Ascending aorta (tissue), 2 donors: Measurements from ENCODE around the gene TTLL3. TPM values are rescaled to one million over a fixed set of nuclear protein-coding genes. Genes with fewer than 3 reads are reported as not detected.
"Not testable (repeated sequence)": the region's sequence is repeated elsewhere in the genome, so short reads cannot be mapped to it uniquely, and the experiment has no call there.

Source experiments
- DNase-seq, 2 donors: peaks; one replicate each; pipeline ENCODE4 v3.0.0-alpha.2; 2019; ENCODE audit warnings: low spot score in 2 of 2
- H3K27ac ChIP-seq, 2 donors: fragments of 200-600 bp; sonication (generic); one replicate each; pipeline ENCODE4 v1.5.1; 2016 to 2017; ENCODE audit warnings: mild to moderate bottlenecking in 1 of 2
- H3K27me3 ChIP-seq: fragments of 200-600 bp; sonication (generic); one replicate; pipeline ENCODE4 v1.5.1; 2017
- H3K36me3 ChIP-seq, 2 donors: fragments of 200-600 bp; sonication (generic); one replicate each; pipeline ENCODE4 v1.5.1; 2016
- H3K4me1 ChIP-seq, 2 donors: fragments of 200-600 bp; sonication (generic); one replicate each; pipeline ENCODE4 v1.5.1; 2016 to 2017; ENCODE audit warnings: mild to moderate bottlenecking in 1 of 2
- H3K4me3 ChIP-seq, 2 donors: fragments of 200-600 bp; sonication (generic); one replicate each; pipeline ENCODE4 v1.5.1; 2016 to 2017; ENCODE audit warnings: mild to moderate bottlenecking in 1 of 2
- H3K9me3 ChIP-seq, 2 donors: fragments of 200-600 bp; sonication (generic); one replicate each; pipeline ENCODE4 v1.5.1; 2016
- CTCF ChIP-seq, 3 experiments: fragments of 200-600 bp in 2 of 3; fragments of 450-650 bp in 1 of 3; sonication (generic) in 2 of 3; IDR thresholded peaks; one replicate each; pipeline ENCODE4 v1.5.1; 2016 to 2019; ENCODE audit warnings: antibody characterized with exemption in 3 of 3, mild to moderate bottlenecking in 1 of 3, moderate library complexity in 1 of 3
- intact Hi-C: fragments of 100-400 bp; cut with DNase I; formaldehyde crosslinking; loops from one replicate; pipeline ENCODE4 v1.15.1; 2023
- total RNA-seq: library from RNA; depleted of rRNA; stranded (reverse); fragments of >200 nt; gene quantifications from one replicate; pipeline ENCODE4 v1.1.0, GENCODE V29; 2016

TTLL3 gene
- total RNA-seq, 1 donor from 2014 or later: 47.0 TPM

GRCh38 chr3:9866639-9867038 is 56.6 kb downstream of the TTLL3 start:
- H3K36me3 ChIP-seq: no peaks in the 10 kb centered on the region
- DNase-seq: peak in 1 of 2 donors; percentile 82
- H3K9me3 ChIP-seq: no peaks in the 10 kb centered on the region
- peak overlapping the region; percentile 60 to 73 for H3K27ac ChIP-seq
- H3K27me3 ChIP-seq: no peaks in the 10 kb centered on the region
- H3K4me3 ChIP-seq: no peak overlapping the region
- peaks cover 0 to 24% of the 10 kb centered on the region in 2 donors for H3K4me1 ChIP-seq
- TF ChIP-seq CTCF (IDR thresholded peaks at IDR 0.05): no peak
- intact Hi-C loops: loop anchor here (2.0 kb wide), 1 partner anchor 24 kb away; the partner anchor contains the start of gene JAGN1

- Histone ChIP-seq H3K27me3 (no peaks in the 10 kb centered on the region), H3K27ac (peak overlapping the region; percentile 60 to 73), H3K36me3 (no peaks in the 10 kb centered on the region), H3K9me3 (no peaks in the 10 kb centered on the region), H3K4me3 (no peak overlapping the region), H3K4me1 (peaks cover 0 to 24% of the 10 kb centered on the region in 2 donors)
- no peak for DNase-seq
- no peak for TF ChIP-seq CTCF (IDR thresholded peaks at IDR 0.05)
- intact Hi-C loops: loop anchor here (2.0 kb wide), 1 partner anchor 24 kb away; the partner anchor contains the start of gene JAGN1
These were observed 57.0 kb downstream of the TTLL3 start for GRCh38 chr3:9867106-9867505.

- Histone ChIP-seq H3K27me3 (no peaks in the 10 kb centered on the region), H3K4me3 (no peak overlapping the region), H3K4me1 (peaks cover 0 to 13% of the 10 kb centered on the region in 2 donors), H3K9me3 (no peaks in the 10 kb centered on the region), H3K27ac (no peak overlapping the region), H3K36me3 (no peaks in the 10 kb centered on the region)
- no peak for DNase-seq
- TF ChIP-seq CTCF (IDR thresholded peaks at IDR 0.05): no peak
- intact Hi-C loops: no loop called here
These were observed 59.9 kb downstream of the TTLL3 start for GRCh38 chr3:9869955-9870354.

GRCh38 chr3:9870978-9871377 is 60.9 kb downstream of the TTLL3 start:
- TF ChIP-seq CTCF (IDR thresholded peaks at IDR 0.05): no peak
- Histone ChIP-seq H3K27me3 (no peaks in the 10 kb centered on the region), H3K27ac (no peak overlapping the region), H3K9me3 (no peaks in the 10 kb centered on the region), H3K4me1 (peaks cover 0 to 4% of the 10 kb centered on the region in 2 donors), H3K4me3 (no peak overlapping the region), H3K36me3 (no peaks in the 10 kb centered on the region)
- DNase-seq: no peak
- intact Hi-C loops: no loop called here

GRCh38 chr3:9872067-9872466 is 62.0 kb downstream of the TTLL3 start:
- intact Hi-C loops: not testable (repeated sequence)

GRCh38 chr3:9875448-9875847 is 65.4 kb downstream of the TTLL3 start:
- Histone ChIP-seq H3K4me3 (no peak overlapping the region), H3K27ac (no peak overlapping the region), H3K9me3 (no peaks in the 10 kb centered on the region), H3K4me1 (no peaks in the 10 kb centered on the region), H3K27me3 (no peaks in the 10 kb centered on the region), H3K36me3 (no peaks in the 10 kb centered on the region)
- intact Hi-C loops: no loop called here
- TF ChIP-seq CTCF (IDR thresholded peaks at IDR 0.05): no peak
- no peak for DNase-seq

More at GRCh38 chr3:9872067-9872466, 62.0 kb downstream of the TTLL3 start:
- not testable (repeated sequence) for H3K4me1 ChIP-seq, DNase-seq, H3K27me3 ChIP-seq, H3K36me3 ChIP-seq, H3K9me3 ChIP-seq, H3K4me3 ChIP-seq, H3K27ac ChIP-seq

- H3K4me1 ChIP-seq, DNase-seq, H3K9me3 ChIP-seq, H3K4me3 ChIP-seq, H3K27me3 ChIP-seq, H3K36me3 ChIP-seq, intact Hi-C loops, H3K27ac ChIP-seq: not testable (repeated sequence)
These were observed 66.2 kb downstream of the TTLL3 start for GRCh38 chr3:9876255-9876654.
